ENCODE results near the gene TOE1. TPM values are rescaled to one million over a fixed set of nuclear protein-coding genes. Genes with fewer than 3 reads are reported as not detected.
"Not testable (repeated sequence)": the region's sequence is repeated elsewhere in the genome, so short reads cannot be mapped to it uniquely, and the experiment has no call there.

The TOE1 gene
- total RNA-seq, 1 donor from 2014 or later = 9.5 TPM

- FAIRE-seq (no peak), DNase-seq (ENCODE audit: low read depth) (no peak)
- Histone ChIP-seq H3K27me3 (ENCODE audit: control insufficient read depth, insufficient read depth, low read length) (no peaks in the 10 kb centered on the region), H3K4me3 (ENCODE audit: low read depth, low read length) (no peak overlapping the region), H3K36me3 (ENCODE audit: control insufficient read depth, insufficient read depth, low read length) (no peaks in the 10 kb centered on the region)
- TF ChIP-seq, protein P1, sequence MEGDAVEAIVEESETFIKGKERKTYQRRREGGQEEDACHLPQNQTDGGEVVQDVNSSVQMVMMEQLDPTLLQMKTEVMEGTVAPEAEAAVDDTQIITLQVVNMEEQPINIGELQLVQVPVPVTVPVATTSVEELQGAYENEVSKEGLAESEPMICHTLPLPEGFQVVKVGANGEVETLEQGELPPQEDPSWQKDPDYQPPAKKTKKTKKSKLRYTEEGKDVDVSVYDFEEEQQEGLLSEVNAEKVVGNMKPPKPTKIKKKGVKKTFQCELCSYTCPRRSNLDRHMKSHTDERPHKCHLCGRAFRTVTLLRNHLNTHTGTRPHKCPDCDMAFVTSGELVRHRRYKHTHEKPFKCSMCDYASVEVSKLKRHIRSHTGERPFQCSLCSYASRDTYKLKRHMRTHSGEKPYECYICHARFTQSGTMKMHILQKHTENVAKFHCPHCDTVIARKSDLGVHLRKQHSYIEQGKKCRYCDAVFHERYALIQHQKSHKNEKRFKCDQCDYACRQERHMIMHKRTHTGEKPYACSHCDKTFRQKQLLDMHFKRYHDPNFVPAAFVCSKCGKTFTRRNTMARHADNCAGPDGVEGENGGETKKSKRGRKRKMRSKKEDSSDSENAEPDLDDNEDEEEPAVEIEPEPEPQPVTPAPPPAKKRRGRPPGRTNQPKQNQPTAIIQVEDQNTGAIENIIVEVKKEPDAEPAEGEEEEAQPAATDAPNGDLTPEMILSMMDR (IDR thresholded peaks at IDR 0.05; ENCODE audit: insufficient read depth, low read length, severe bottlenecking) = no peak
These were observed 14.9 kb downstream of the TOE1 start for GRCh38 chr1:45354838-45355237.

- H3K27me3 ChIP-seq (ENCODE audit: control insufficient read depth, insufficient read depth, low read length) = no peaks in the 10 kb centered on the region
- peak; percentile 52 for DNase-seq (ENCODE audit: low read depth)
- H3K36me3 ChIP-seq (ENCODE audit: control insufficient read depth, insufficient read depth, low read length) = no peaks in the 10 kb centered on the region
- TF ChIP-seq, protein P1 (IDR thresholded peaks at IDR 0.05; ENCODE audit: insufficient read depth, low read length, severe bottlenecking) = no peak
- no peak for FAIRE-seq
- H3K4me3 ChIP-seq (ENCODE audit: low read depth, low read length) = no peak overlapping the region
These were observed 15.7 kb downstream of the TOE1 start for GRCh38 chr1:45355683-45356082.

- no peak for FAIRE-seq
- no peak overlapping the region for H3K4me3 ChIP-seq (ENCODE audit: low read depth, low read length)
- H3K27me3 ChIP-seq (ENCODE audit: control insufficient read depth, insufficient read depth, low read length) = no peaks in the 10 kb centered on the region
- TF ChIP-seq, protein P1 (IDR thresholded peaks at IDR 0.05; ENCODE audit: insufficient read depth, low read length, severe bottlenecking) = no peak
- DNase-seq (ENCODE audit: low read depth) = peak; percentile 78
- no peaks in the 10 kb centered on the region for H3K36me3 ChIP-seq (ENCODE audit: control insufficient read depth, insufficient read depth, low read length)
These were observed 16.2 kb downstream of the TOE1 start for GRCh38 chr1:45356186-45356585.

- Histone ChIP-seq H3K4me3 (ENCODE audit: low read depth, low read length) (no peak overlapping the region), H3K36me3 (ENCODE audit: control insufficient read depth, insufficient read depth, low read length) (no peaks in the 10 kb centered on the region), H3K27me3 (ENCODE audit: control insufficient read depth, insufficient read depth, low read length) (no peaks in the 10 kb centered on the region)
- TF ChIP-seq, protein P1 (IDR thresholded peaks at IDR 0.05; ENCODE audit: insufficient read depth, low read length, severe bottlenecking) = peak; percentile 45
- DNase-seq (ENCODE audit: low read depth) (peak; percentile 63), FAIRE-seq (no peak)
These were observed 20.0 kb downstream of the TOE1 start for GRCh38 chr1:45359882-45360513.

DNA sequence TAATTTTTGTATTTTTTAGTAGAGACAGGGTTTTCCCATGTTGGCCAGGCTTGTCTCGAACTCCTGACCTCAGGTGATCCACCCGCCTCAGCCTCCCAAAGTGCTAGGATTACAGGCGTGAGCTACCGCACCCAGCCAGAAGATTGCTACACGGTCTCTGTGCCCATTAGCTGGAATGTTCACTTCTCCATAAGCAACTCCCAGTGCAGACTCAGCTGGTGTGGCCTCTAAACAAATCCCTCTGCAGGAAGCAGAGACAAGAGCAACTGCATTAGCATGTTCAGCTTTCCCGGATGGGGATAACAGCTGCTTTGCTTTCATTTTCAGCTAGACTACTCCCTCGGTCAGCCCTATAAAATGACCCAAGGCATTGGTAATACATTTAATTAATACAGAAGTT lies 21.0 kb downstream of the TOE1 start:
- not testable (repeated sequence) for H3K36me3 ChIP-seq (ENCODE audit: control insufficient read depth, insufficient read depth, low read length); H3K27me3 ChIP-seq (ENCODE audit: control insufficient read depth, insufficient read depth, low read length); H3K4me3 ChIP-seq (ENCODE audit: low read depth, low read length); FAIRE-seq
- peak; percentile 68 for DNase-seq (ENCODE audit: low read depth)

DNA sequence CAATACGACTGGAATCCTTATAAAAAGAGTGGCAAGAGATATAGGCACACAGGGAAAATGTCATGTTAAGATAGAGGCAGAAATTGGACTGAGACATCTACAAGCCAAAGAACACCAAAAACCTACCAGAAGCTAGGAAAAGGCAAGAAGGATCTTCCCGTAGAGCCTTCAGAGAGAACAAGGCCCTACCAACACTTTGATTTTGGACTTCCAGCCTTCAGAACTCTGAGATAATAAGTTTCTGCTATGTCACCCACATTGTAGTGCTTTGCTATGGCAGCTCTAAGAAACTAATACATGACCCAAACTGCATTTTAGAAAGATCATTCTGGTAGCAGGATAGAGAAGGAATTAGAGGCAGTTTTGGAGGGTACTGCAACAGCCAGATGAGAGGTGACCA lies 24.3 kb downstream of the TOE1 start:
- FAIRE-seq (no peak), DNase-seq (ENCODE audit: low read depth) (no peak)
- H3K4me3 ChIP-seq (ENCODE audit: low read depth, low read length) = no peak overlapping the region
- H3K27me3 ChIP-seq (ENCODE audit: control insufficient read depth, insufficient read depth, low read length) = no peaks in the 10 kb centered on the region
- TF ChIP-seq, protein P1 (IDR thresholded peaks at IDR 0.05; ENCODE audit: insufficient read depth, low read length, severe bottlenecking) = no peak
- H3K36me3 ChIP-seq (ENCODE audit: control insufficient read depth, insufficient read depth, low read length) = no peaks in the 10 kb centered on the region
